Left cardiac atrium (tissue), 4 donors: ENCODE data around the gene ELAVL1. TPM values are rescaled to one million over a fixed set of nuclear protein-coding genes. Genes with fewer than 3 reads are reported as not detected.
"Not testable (repeated sequence)": the region's sequence is repeated elsewhere in the genome, so short reads cannot be mapped to it uniquely, and the experiment has no call there.

ENCODE experiments used
- ATAC-seq, 2 donors: fragments of 200-7000 bp; cut with Tn5 transposase; one replicate each; pipeline ENCODE4 v1.9.1; 2020; ENCODE audit warnings: mild to moderate bottlenecking in 2 of 2, moderate library complexity in 2 of 2
- DNase-seq: peaks from one replicate; pipeline ENCODE4 v3.0.0-alpha.2; 2020
- intact Hi-C, 2 donors: fragments of 100-400 bp; cut with DNase I; formaldehyde crosslinking; loops; one replicate each; pipeline versions ENCODE4 v1.14.1 to v1.15.1; 2022 to 2023
- total RNA-seq, 2 donors: library from RNA; stranded (reverse); fragmentation: NEBNext Ultra II Directional; extraction: Animal tissue kit (Norgen Biotek cat#: 25700); gene quantifications; one replicate each; pipeline ENCODE4 v1.2.1, GENCODE V29; 2021
- donor health status: DM: no; HTN: yes; CAD: no.
- donor health status: DM: no; HTN: yes; CAD: no; lungs with severe emphysema.
- donor health status: DM: yes; HTN: yes; CAD: no.
- donor health status: Dilated cardiomyopathy.

ELAVL1 gene
- total RNA-seq, 2 donors from 2014 or later = 51.6 to 68.3 TPM

DNA sequence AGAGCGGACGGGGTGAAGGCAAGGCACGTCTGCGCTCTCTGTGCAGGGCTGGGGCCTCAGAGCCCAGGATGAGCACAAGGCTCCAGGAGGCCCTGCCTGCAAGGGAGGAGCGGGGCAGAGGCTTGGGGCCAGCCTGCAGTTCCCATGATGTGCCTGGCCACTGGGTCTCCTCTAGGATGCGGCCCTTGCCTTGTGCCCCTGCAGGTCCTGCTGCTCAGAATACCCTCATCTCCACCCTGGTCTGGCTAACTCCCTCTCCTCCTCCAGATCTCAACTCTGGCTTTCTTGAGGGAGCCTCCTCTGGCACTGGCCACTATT, 27.8 kb downstream of the ELAVL1 start:
- intact Hi-C loops = loop anchor here in 1 of 2 donors (10.0 kb wide), 1 partner anchor 277 kb away; no protein-coding TSS in a partner anchor
- DNase-seq = no peak
- ATAC-seq = no peak

DNA sequence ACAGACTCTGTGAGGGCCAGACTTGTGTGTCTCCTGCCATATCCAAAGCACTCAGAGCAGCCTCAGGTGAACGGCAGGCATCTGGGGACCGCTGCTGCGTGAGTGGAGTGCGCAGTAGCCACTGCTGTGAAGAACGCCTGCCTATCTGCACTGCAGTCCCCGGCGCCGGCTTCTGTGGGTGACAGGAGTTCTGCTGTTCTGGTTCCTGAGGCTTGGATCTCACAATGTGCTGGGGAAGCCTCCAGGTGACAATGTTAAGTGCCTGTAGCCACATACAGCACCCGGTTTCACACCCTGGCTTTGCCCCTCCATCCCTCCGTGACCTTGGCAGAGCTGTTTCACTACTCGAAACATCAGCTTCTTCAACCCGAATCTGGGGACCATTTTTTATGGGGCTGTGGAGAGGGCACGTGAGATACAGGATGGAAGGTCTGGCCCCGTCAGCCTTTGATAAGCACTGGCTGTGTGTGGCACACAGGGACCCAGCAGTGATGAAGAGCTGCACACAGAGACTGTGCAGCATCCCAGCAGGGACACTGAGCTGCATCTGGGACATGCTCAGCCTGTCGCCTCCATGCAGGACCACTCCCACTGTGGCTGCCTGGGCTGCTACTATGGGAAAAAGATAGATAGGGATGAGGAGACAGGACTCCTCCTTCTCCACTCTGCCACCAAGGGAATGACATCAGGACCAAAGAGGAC, 28.3 kb downstream of the ELAVL1 start:
- intact Hi-C loops = loop anchor here in 1 of 2 donors (10.0 kb wide), 1 partner anchor 278 kb away; no protein-coding TSS in a partner anchor
- ATAC-seq (no peak), DNase-seq (no peak)

DNA sequence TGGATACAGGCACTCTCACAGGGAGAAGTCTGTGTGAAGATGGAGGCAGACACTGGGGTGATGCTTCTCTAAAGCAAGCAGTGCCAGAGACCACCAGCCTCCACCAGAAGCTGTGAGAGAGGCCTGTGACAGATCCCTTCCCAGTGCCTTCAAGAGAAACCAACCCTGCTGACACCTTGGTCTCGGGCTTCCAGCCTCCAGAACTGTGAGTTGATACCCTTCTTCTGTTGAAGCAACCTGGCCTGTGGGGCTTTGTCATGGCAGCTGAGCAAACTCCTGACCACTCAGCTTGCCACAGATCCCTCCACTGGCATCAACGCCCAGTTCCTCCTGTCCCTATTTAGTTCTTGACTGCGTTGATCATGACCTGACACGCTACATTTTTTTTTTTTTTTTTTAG, 29.0 kb downstream of the ELAVL1 start:
- ATAC-seq = no peak
- intact Hi-C loops = loop anchor here in 1 of 2 donors (10.0 kb wide), 1 partner anchor 278 kb away; no protein-coding TSS in a partner anchor

GRCh38 chr19:7975037-7975436, 30.4 kb downstream of the ELAVL1 start:
- DNase-seq (peak; percentile 53), ATAC-seq (peak; percentile 56 to 75)
- intact Hi-C loops = loop anchor here in 1 of 2 donors (10.0 kb wide), 1 partner anchor 280 kb away; no protein-coding TSS in a partner anchor

More for the DNA sequence above, 29.0 kb downstream of the ELAVL1 start:
- no peak for DNase-seq

DNA sequence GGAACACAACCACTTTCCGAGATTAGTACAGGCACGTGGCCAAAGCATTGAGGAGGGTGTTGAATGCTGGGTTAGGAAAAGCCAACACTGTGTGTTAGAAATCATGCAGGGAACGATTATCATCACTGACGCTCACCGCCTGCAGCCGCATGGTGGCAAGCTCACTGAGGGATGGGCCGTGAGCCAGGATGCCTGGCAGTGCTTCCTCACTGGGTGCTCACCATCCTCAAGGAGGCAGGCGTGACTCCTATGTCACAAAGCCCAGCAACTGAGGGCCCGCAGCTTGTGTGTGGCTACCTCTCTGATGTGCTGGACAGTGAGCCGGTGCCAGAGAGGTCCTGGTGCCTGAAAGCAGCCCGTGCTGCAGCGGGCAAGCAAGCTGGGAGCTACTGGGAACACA, 31.6 kb downstream of the ELAVL1 start:
- DNase-seq (peak; percentile 77), ATAC-seq (peak; percentile 67 to 74)
- intact Hi-C loops = loop anchor here (2.0 to 10.0 kb wide), 2 partner anchors 279 to 281 kb away; no protein-coding TSS in a partner anchor

- DNase-seq = no peak
- intact Hi-C loops = loop anchor here (2.0 to 10.0 kb wide), 2 partner anchors 281 to 283 kb away; no protein-coding TSS in a partner anchor
- peak; percentile 8 to 28 for ATAC-seq
Measured at GRCh38 chr19:7971553-7972520, 33.6 kb downstream of the ELAVL1 start.

DNA sequence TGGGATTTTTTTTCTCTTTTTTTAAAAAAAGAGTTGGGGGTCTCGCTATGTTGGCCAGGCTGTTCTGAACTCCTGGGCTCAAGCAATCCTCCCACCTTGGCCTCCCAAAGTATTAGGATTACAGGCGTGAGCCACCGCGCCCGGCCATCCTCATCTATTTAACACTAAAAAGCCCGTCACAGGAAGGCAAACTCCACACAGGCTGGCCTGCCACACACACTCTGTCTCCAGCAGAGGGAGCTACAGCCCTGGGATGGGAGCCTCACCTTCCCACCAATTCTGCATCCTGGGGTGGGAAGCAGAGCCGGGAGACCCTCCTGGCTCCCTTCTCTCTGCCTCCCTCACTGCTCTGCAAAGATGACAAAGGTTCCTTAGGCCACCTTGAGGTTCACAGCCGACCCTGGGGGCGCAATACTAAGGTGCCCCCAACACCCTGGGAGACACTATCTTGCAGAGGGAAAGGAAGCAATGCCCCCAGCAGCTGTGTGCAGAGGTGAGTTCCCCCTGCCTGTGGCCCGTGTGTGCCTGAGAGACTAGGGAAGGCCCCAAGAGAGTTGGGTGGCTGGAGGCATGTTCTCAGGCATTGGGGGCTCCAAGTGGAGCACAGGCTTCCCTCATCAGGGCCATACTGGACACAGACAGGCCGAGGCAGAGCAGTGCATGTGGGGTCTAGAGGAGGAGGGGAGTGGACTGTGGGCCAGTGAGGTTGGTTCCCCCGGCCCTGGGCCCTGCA, 34.6 kb downstream of the ELAVL1 start:
- no peak for DNase-seq
- intact Hi-C loops = loop anchor here in 1 of 2 donors (10.0 kb wide), 1 partner anchor 284 kb away; no protein-coding TSS in a partner anchor
- no peak for ATAC-seq

DNA sequence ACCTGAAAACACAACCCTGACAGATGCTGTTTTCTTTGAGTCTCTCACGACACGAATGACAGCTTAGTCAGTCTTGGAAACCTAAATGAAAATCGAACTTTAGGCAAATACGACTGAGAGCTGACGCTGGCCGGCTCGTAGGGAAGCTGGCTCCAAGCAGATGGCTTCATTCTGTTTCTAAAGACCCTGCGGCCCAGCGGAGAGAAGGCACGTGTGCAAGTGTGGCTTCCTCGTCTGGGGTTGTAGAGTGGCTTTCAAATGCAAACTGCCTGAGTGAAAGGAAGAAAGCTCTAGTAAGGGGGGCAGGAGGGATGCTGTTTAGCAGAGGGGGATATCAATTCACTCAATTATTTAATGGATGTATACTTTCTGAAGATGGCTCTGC, 35.9 kb downstream of the ELAVL1 start:
- no peak for ATAC-seq
- no peak for DNase-seq
- intact Hi-C loops = no loop called here

DNA sequence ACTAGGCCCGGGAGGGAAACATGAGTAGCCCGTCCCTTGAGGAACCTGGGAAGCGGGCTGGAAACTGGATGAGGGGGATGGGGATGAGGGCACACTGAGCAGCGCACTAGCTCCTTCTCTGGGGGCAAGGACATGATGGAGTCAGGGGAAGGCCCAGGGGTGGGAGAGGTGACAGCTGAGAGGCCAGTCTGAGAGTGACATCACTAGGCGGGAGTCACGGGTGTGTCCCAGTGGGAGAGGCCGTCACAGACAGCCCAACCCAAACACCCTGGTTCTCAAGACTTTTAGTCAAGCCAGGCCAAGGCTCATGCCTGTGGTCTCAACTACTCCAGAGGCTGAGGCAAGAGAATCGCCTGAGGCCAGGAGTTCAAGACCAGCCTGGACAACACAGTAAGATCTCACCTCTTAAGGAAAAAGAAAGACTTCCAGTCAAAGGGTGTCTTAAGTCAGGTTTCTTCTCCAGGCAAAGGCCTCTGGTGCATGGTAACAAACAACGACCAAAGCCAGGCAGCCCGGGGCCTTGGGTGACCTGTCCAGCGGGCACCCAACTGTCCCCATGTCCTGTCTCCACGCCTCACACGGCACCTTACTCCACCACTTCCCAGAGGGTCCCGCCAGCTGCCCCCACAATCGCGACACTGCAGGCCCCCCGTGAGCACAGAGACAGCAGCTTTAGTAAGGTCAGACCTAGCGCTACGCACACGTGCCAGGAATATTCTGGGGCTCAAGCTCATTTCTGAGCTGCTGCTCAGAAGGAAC, 36.5 kb downstream of the ELAVL1 start:
- ATAC-seq (no peak), DNase-seq (no peak)
- intact Hi-C loops = no loop called here

DNA sequence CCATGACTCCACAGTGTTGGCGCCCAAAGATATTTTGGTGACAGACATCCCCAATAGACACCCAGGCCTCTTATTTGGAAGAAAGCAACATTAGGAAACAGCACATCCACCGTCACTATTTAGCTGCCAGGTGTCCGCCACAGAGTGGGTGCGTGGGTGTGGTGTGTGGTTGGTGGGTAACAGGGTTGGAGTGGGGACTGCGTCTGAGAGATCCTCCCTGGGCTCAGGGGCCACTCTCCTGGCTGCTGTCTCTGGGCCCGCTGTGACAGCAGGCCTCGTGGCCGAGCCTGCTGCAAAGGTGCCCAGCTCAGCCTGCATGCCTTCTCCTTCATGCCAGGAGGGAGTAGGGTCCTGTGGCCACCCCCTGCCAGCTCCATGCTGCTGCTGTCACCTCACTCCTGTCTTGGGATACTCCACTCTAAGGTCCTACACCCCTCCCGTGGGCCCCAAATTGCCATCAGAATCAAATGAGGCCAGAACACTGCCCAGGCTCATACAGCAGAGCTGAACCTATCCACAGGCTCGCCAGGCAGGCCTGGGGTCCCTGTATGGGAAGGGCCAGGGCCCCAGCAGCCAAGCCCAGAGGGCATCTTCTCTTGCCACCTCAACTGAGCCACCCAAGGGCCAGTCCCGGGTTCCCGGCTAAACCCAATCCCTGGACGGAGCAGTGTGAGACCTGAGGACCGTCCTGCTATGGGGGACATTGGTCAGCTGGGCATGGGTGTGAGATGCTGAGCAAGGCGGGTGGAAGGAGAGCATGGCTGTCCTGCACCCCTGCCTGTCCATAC, 37.2 kb downstream of the ELAVL1 start:
- intact Hi-C loops = no loop called here
- ATAC-seq (no peak), DNase-seq (no peak)

DNA sequence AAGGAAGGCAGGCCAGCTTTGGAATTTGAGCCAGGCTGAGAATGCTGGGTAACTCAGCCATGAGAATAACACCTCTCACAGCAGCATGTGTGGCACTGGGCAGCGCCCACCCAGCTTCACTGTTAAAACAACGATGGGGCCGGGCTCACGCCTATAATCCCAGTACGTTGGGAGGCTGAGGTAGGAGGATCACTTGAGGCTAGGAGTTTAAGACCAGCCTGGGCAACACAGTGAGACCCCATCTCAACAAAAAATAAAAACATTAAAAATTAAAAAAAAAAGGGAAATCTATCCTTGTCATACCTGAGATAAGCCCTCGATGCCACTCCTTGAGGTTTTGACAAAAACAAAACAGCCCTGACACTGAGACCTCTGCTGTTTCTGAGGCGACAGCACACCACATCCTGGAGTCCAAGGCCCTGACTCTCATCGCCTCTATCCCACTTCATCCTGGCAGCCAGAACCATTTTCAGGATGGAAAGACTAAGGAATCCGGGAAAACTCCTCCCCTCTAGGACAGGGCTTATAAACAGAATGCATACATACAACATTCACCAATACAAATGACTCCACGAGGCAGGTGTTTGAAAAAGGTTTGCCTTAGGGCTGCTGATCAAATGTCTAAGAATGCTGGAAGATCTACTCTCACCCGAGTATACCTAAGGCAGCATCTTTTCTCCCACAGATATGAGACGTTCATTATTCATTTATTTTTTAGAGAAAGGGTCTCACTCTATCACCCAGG, 39.3 kb downstream of the ELAVL1 start:
- intact Hi-C loops = no loop called here
- ATAC-seq (no peak), DNase-seq (no peak)

DNA sequence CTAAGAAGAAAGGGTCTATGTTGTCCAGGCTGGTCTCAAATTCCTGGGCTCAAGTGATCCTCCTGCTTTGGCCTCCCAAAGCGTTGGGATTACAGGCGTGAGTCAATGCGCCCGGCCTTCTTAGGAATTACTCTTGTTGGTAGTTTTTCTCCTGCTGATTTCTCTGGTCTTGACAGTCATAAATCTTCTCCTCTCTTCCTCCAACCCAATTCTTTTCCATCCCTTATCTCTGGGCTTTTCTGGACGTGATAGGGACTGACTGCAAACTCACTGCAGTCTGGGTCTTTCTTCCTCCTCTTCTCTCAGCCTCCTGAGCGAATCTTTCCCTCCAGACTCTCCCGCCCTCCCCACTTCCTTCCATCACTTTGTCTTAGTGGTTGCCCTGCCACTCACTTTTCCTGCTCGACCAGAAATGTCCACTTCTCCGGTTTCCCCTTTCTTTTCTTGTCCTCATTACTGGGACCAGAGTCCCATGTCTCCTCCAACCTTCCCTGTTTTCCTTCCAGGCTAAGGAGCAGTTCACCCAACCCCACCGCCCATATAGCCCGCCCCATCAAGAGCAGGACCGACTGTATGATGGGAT, 40.1 kb downstream of the ELAVL1 start:
- ATAC-seq (no peak), DNase-seq (no peak)
- intact Hi-C loops = no loop called here

DNA sequence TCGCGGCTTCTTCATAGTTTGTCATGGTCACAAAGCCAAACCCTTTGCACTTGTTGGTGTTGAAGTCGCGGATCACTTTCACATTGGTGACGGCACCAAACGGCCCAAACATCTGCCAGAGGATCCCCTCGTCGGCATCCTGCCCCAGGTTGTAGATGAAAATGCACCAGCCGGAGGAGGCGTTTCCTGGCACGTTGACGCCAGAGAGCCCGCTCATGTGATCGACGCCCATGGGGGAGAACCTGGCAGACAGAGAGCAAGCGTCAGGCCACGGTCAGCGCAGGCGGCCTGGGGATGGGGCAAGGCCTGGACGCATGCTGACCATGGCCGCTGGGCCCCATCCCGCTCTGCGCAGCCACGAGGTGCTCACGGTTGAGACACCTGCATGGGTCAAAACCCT, 41.9 kb downstream of the ELAVL1 start:
- ATAC-seq (peak in 1 of 2 donors; percentile 10), DNase-seq (peak; percentile 49)
- intact Hi-C loops = no loop called here

DNA sequence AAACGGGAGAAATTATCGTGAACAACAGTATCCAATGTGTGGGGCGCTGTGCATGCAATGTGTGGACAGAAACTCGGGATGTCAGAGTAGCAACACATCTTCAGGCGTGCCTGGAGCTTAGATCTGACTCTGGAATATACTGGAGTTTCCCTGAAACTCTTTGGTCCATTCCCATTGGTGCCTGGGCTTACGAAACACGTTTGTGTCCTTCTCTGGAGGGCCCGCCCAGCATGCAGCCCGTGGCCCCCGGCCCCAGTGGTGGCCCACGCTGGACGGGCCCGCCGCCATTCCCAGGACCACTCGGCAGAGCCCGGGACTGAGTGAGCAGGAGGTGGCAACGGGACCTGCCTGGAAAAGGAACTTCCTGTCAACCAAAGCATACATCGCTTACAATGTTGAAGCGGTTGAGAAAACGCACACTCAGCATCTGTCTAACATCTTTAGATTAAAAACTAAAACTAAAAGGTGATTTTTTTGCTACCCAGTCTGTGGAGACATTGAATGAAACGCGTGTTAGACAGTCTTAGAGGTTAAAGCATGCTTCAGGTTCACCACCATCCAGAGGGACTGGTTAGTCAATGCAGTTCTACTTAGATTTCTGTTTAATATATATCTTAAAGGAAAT, 42.7 kb downstream of the ELAVL1 start:
- DNase-seq (no peak), ATAC-seq (no peak)
- intact Hi-C loops = no loop called here

DNA sequence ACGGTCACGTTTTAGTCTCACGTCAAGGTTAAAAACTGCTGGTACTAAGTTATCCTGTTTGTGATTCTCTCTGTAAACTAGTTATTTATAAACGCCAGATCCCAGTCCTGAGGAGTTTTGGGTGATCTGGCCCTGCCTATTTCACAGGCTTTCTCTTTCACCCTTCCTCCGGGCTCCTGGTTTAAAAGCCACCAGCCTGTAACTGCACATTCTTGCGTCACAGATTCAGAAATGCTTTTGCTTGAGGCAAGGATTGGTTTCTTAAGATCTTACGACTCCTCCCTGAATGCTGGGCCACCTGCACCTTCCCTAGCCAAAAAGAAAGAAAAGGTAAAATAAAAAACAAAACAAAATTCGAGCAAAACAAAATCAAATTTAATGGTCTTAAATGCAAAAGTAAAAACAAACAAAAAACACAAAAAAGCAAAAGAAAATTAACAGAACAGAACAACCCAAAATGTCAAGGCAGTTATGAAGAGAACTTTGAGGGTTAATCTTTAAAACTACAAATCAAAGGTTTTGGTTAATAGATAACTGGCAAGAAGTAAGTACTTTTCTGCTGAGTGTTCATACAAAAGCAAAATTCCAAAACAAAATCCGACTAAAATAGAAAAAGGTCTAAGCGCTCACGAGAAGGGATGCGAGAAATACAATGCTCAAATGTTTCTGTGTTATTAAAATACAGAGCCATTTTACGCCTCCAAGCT, 43.4 kb downstream of the ELAVL1 start:
- DNase-seq (no peak), ATAC-seq (no peak)
- intact Hi-C loops = no loop called here

GRCh38 chr19:7961082-7961481, 44.4 kb downstream of the ELAVL1 start:
- ATAC-seq, DNase-seq, intact Hi-C loops: not testable (repeated sequence)
